HCT116 (cell line): Measurements from ENCODE around the gene AGAP1. TPM values are rescaled to one million over a fixed set of nuclear protein-coding genes. Genes with fewer than 3 reads are reported as not detected.

Experiments used
- ATAC-seq: fragments of 200-7000 bp; cut with Tn5 transposase; 2 replicates; pipeline ENCODE4 v1.9.1; 2020; ENCODE audit warnings: mild to moderate bottlenecking, moderate library complexity
- BruUV-seq: library from RNA; stranded (reverse); fragments of 400-500 nt; replicated peaks from 2 replicates; lab custom pipeline; 2021; lab: Mats Ljungman, UMichigan
- CTCF ChIA-PET: fragments of 300-600 bp; sonication (Branson Sonifier 250); formaldehyde crosslinking; loops from one replicate; lab custom pipeline; 2021; ENCODE audit warnings: antibody characterized with exemption; lab: Charles Lee
- POLR2A ChIA-PET: fragments of 300-600, 350-600 bp; sonication (Branson Sonifier 250); formaldehyde crosslinking; loops from one replicate; lab custom pipeline; 2021; ENCODE audit warnings: antibody characterized with exemption; lab: Charles Lee
- RAD21 ChIA-PET, 2 experiments: fragments of 300-600 bp; sonication (Branson Sonifier 250); formaldehyde crosslinking; loops; one replicate each; lab custom pipeline; 2023; ENCODE audit warnings: low total read pairs in 2 of 2; ENCODE audit not compliant: uncharacterized antibody in 2 of 2, unreplicated experiment in 2 of 2, low non-redundant PET in 1 of 2; lab: Charles Lee
- DNase-seq: peaks from one replicate; pipeline ENCODE4 v3.0.0-alpha.2; 2010; ENCODE audit warnings: low read depth, low spot score
- H2AFZ ChIP-seq: fragments of 200-600 bp; shearing (Covaris generic), sonication (generic); 2 replicates; pipeline ENCODE4 v1.6.1; 2017; ENCODE audit warnings: low read depth, mixed run types, mixed read lengths, antibody characterized with exemption, low read length; ENCODE audit not compliant: poor library complexity, severe bottlenecking
- H3K27ac ChIP-seq: 2 replicates; pipeline ENCODE4 v1.5.1; 2012; ENCODE audit warnings: low read depth, low read length
- H3K27me3 ChIP-seq: fragments of 200-600 bp; sonication (generic); 2 replicates; pipeline ENCODE4 v1.6.1; 2016; ENCODE audit warnings: mixed run types, low read length, mixed read lengths; ENCODE audit not compliant: insufficient read depth
- H3K36me3 ChIP-seq, 2 experiments: fragments of 200-500 bp in 1 of 2; fragments of 200-600 bp in 1 of 2; sonication (Bioruptor generic) in 1 of 2; sonication (generic) in 1 of 2; 2 replicates each; pipeline versions ENCODE4 v1.5.1 to v1.6.1; 2014 to 2016; ENCODE audit warnings: low read length in 2 of 2, inconsistent platforms in 1 of 2, mixed read lengths in 1 of 2, mixed run types in 1 of 2; ENCODE audit not compliant: insufficient read depth in 2 of 2, control insufficient read depth in 1 of 2
- H3K4me1 ChIP-seq, 2 experiments: fragments of 200-600 bp in 1 of 2; sonication (generic) in 1 of 2; 2 replicates each; pipeline versions ENCODE4 v1.5.1 to v1.6.1; 2012 to 2017; ENCODE audit warnings: low read length in 2 of 2, inconsistent platforms in 1 of 2, mild to moderate bottlenecking in 1 of 2, mixed read lengths in 1 of 2, mixed run types in 1 of 2, moderate library complexity in 1 of 2; ENCODE audit not compliant: insufficient read depth in 2 of 2, control insufficient read depth in 1 of 2
- H3K4me2 ChIP-seq: fragments of 200-600 bp; sonication (generic); 2 replicates; pipeline ENCODE4 v1.6.1; 2017; ENCODE audit warnings: mixed run types, low read length, mixed read lengths
- H3K4me3 ChIP-seq, 2 experiments: fragments of 200-600 bp in 1 of 2; sonication (generic) in 1 of 2; replicated peaks in 1 of 2; 2 replicates each; pipeline ENCODE4 v1.5.1; 2011 to 2016; ENCODE audit warnings: low read length in 2 of 2, control low read depth in 1 of 2, low read depth in 1 of 2, mild to moderate bottlenecking in 1 of 2, mixed read lengths in 1 of 2, mixed run types in 1 of 2
- H3K79me2 ChIP-seq: fragments of 200-600 bp; sonication (generic); 2 replicates; pipeline ENCODE4 v1.6.1; 2017; ENCODE audit warnings: mild to moderate bottlenecking, mixed run types, low read length, moderate library complexity, mixed read lengths; ENCODE audit not compliant: insufficient read depth
- H3K9ac ChIP-seq: fragments of 200-600 bp; sonication (generic); 2 replicates; pipeline ENCODE4 v1.6.1; 2016; ENCODE audit warnings: low read length, mixed read lengths
- H3K9me2 ChIP-seq: fragments of 200-600 bp; sonication (generic), shearing (Covaris generic); 2 replicates; pipeline ENCODE4 v1.6.1; 2017; ENCODE audit warnings: mixed run types, mild to moderate bottlenecking, moderate library complexity; ENCODE audit not compliant: insufficient read depth
- H3K9me3 ChIP-seq, 2 experiments: fragments of 200-500 bp in 1 of 2; fragments of 200-600 bp in 1 of 2; sonication (Bioruptor generic) in 1 of 2; sonication (generic) in 1 of 2; 2 replicates each; pipeline ENCODE4 v1.6.1; 2014 to 2017; ENCODE audit warnings: low read length in 2 of 2, mixed read lengths in 2 of 2, inconsistent platforms in 1 of 2, low read depth in 1 of 2, mild to moderate bottlenecking in 1 of 2, mixed run types in 1 of 2, moderate library complexity in 1 of 2; ENCODE audit not compliant: control insufficient read depth in 1 of 2, insufficient read depth in 1 of 2
- H4K20me1 ChIP-seq: fragments of 200-600 bp; sonication (generic), shearing (Covaris generic); 2 replicates; pipeline ENCODE4 v1.6.1; 2017; ENCODE audit warnings: mixed run types, mild to moderate bottlenecking, moderate library complexity; ENCODE audit not compliant: insufficient read depth
- CBX3 ChIP-seq: IDR thresholded peaks from 2 replicates; pipeline ENCODE4 v1.6.1; 2012; ENCODE audit warnings: low read depth
- CEBPB ChIP-seq: IDR thresholded peaks from 2 replicates; pipeline ENCODE4 v1.6.1; 2012; ENCODE audit warnings: low read depth
- EGR1 ChIP-seq: IDR thresholded peaks from 2 replicates; pipeline ENCODE4 v1.6.1; 2012; ENCODE audit warnings: low read depth
- EZH2 ChIP-seq: fragments of 200-600 bp; sonication (generic); IDR thresholded peaks from 2 replicates; pipeline ENCODE4 v1.6.1; 2017; ENCODE audit warnings: antibody characterized with exemption, mixed run types
- FOSL1 ChIP-seq: IDR thresholded peaks from 2 replicates; pipeline ENCODE4 v1.6.1; 2012; ENCODE audit warnings: low read depth
- JUND ChIP-seq: IDR thresholded peaks from 2 replicates; pipeline ENCODE4 v1.6.1; 2012
- POLR2A ChIP-seq: IDR thresholded peaks from 2 replicates; pipeline ENCODE4 v1.7.0; 2011; ENCODE audit warnings: borderline replicate concordance; ENCODE audit not compliant: insufficient read depth, insufficient read length; ENCODE audit errors: extremely low read depth
- POLR2AphosphoS5 ChIP-seq: IDR thresholded peaks from 2 replicates; pipeline ENCODE4 v1.6.1; 2011; ENCODE audit warnings: mild to moderate bottlenecking, low read depth, low read length, moderate library complexity
- RAD21 ChIP-seq: IDR thresholded peaks from 2 replicates; pipeline ENCODE4 v1.6.1; 2012; ENCODE audit warnings: low read depth, mild to moderate bottlenecking
- REST ChIP-seq: IDR thresholded peaks from 2 replicates; pipeline ENCODE4 v1.6.1; 2012; ENCODE audit warnings: low read depth
- SP1 ChIP-seq: IDR thresholded peaks from 2 replicates; pipeline ENCODE4 v1.6.1; 2012; ENCODE audit warnings: low read depth
- SRF ChIP-seq: IDR thresholded peaks from 2 replicates; pipeline ENCODE4 v1.6.1; 2012; ENCODE audit warnings: low read depth
- TCF7L2 ChIP-seq: IDR thresholded peaks from 2 replicates; pipeline ENCODE4 v1.7.0; 2011; ENCODE audit warnings: borderline replicate concordance, inconsistent platforms; ENCODE audit not compliant: insufficient read depth, insufficient read length; ENCODE audit errors: extremely low read depth
- YY1 ChIP-seq: IDR thresholded peaks from 2 replicates; pipeline ENCODE4 v1.6.1; 2011; ENCODE audit warnings: low read length, low read depth, moderate library complexity, mild to moderate bottlenecking; ENCODE audit not compliant: insufficient replicate concordance; ENCODE audit errors: extremely low read depth
- ZFX ChIP-seq: fragments of 450-650 bp; IDR thresholded peaks from 2 replicates; pipeline ENCODE4 v1.6.1; 2017
- ZNF274 ChIP-seq: fragments of 200-500 bp; sonication (Bioruptor generic); IDR thresholded peaks from 2 replicates; pipeline ENCODE4 v1.6.1; 2014; ENCODE audit warnings: mild to moderate bottlenecking, low read depth, low read length, inconsistent platforms
- intact Hi-C: fragments of 100-400 bp; cut with micrococcal nuclease; formaldehyde crosslinking; loops from 2 replicates; pipeline ENCODE4 v1.10.0; 2022
- total RNA-seq: library from RNA; stranded (reverse); gene quantifications from one replicate; pipeline ENCODE4 v1.2.1, GENCODE V29; 2021; ENCODE audit not compliant: unreplicated experiment
- TF ChIP-seq, protein P1 (sequence below): IDR thresholded peaks from 2 replicates; pipeline ENCODE4 v1.6.1; 2012
- TF ChIP-seq, protein P2 (sequence below): IDR thresholded peaks from 2 replicates; pipeline ENCODE4 v1.6.1; 2012

AGAP1 gene
- total RNA-seq, 1 experiment from 2014 or later: 43.8 TPM

- intact Hi-C loops: no loop called here
- POLR2A ChIA-PET: no interaction called here
- no TSS peak for BruUV-seq
- no peak overlapping the region for H3K27ac ChIP-seq
- DNase-seq: no peak
- TF ChIP-seq ZFX (no peak), TCF7L2 (no peak), EGR1 (no peak), RAD21 (no peak), EZH2 (no peak), CBX3 (no peak), YY1 (no peak), CEBPB (no peak), POLR2A (no peak), SP1 (no peak), FOSL1 (no peak), ZNF274 (no peak)
- TF ChIP-seq, protein P1, sequence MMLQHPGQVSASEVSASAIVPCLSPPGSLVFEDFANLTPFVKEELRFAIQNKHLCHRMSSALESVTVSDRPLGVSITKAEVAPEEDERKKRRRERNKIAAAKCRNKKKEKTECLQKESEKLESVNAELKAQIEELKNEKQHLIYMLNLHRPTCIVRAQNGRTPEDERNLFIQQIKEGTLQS: no peak
- TF ChIP-seq, protein P2, sequence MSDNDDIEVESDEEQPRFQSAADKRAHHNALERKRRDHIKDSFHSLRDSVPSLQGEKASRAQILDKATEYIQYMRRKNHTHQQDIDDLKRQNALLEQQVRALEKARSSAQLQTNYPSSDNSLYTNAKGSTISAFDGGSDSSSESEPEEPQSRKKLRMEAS: no peak
- TF ChIP-seq, all 23 proteins: peak for 0
- Histone ChIP-seq H3K9me2 (no peaks in the 10 kb centered on the region), H3K9ac (no peak overlapping the region), H4K20me1 (no peaks in the 10 kb centered on the region), H2AFZ (no peak overlapping the region), H3K27me3 (no peaks in the 10 kb centered on the region), H3K4me3 (no peak overlapping the region), H3K4me1 (no peaks in the 10 kb centered on the region), H3K4me2 (no peak overlapping the region), H3K79me2 (no peaks in the 10 kb centered on the region), H3K9me3 (no peaks in the 10 kb centered on the region), H3K36me3 (no peaks in the 10 kb centered on the region)
- ChIA-PET RAD21 (no interaction called here), CTCF (no interaction called here)
- no peak; the same call in 1 of the 2 replicates for ATAC-seq
Measured at GRCh38 chr2:236156860-236157194, 663.0 kb downstream of the AGAP1 start.

DNA sequence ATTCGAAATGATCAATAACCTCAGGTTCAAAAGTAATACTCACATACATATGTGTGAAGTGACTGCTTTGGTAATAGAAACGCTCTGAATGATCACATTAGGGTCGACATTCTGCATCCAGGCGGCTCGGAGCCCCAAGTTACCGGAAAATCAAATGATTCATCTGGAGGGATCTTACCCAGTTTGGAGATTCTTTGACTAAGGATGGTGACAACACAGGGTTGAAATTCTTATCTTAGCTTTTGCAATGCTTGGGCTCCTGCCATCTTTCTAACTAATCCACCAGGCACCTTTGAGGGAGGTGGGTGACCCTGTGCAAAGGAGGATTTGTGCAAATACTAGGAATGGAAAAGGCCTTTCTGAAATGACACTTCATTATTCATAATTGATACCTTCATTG lies 663.5 kb downstream of the AGAP1 start:
- Histone ChIP-seq H3K4me1 (no peaks in the 10 kb centered on the region), H2AFZ (no peak overlapping the region), H3K4me3 (no peak overlapping the region), H3K36me3 (no peaks in the 10 kb centered on the region), H3K4me2 (no peak overlapping the region), H3K9ac (no peak overlapping the region), H3K27ac (no peak overlapping the region), H3K79me2 (no peaks in the 10 kb centered on the region), H3K27me3 (no peaks in the 10 kb centered on the region), H3K9me3 (no peaks in the 10 kb centered on the region), H3K9me2 (no peaks in the 10 kb centered on the region), H4K20me1 (no peaks in the 10 kb centered on the region)
- RAD21 ChIA-PET: no interaction called here
- no TSS peak for BruUV-seq
- CTCF ChIA-PET: no interaction called here
- POLR2A ChIA-PET: no interaction called here
- intact Hi-C loops: no loop called here
- DNase-seq: no peak
- ATAC-seq: no peak
- TF ChIP-seq ZNF274 (no peak), REST (no peak), FOSL1 (no peak), ZFX (no peak), SRF (no peak), EGR1 (no peak), CBX3 (no peak), RAD21 (no peak), JUND (no peak), POLR2AphosphoS5 (no peak)
